Stomach (tissue), 9 donors: ENCODE measurements around the gene RYR1. TPM values are rescaled to one million over a fixed set of nuclear protein-coding genes. Genes with fewer than 3 reads are reported as not detected.
A peak's percentile ranks its signal among the peaks of the same experiment; 100 is the strongest.

Experiments
- DNase-seq, 2 donors: peaks; one replicate each; pipeline versions ENCODE4 v3.0.0 to v3.0.0-alpha.2; 2013 to 2019
- H3K27ac ChIP-seq, 5 donors: fragments of 200-600 bp in 4 of 5; sonication (generic) in 4 of 5; one replicate each; pipeline ENCODE4 v1.5.1; 2013 to 2019; ENCODE audit warnings: mild to moderate bottlenecking in 1 of 5, moderate library complexity in 1 of 5
- H3K27me3 ChIP-seq, 3 donors: fragments of 200-600 bp; sonication (generic); one replicate each; pipeline ENCODE4 v1.5.1; 2017 to 2019; ENCODE audit warnings: mixed run types in 1 of 3
- H3K36me3 ChIP-seq, 4 donors: fragments of 200-600 bp; sonication (generic); 1 replicate in 3 of 4; 2 replicates in 1 of 4; pipeline ENCODE4 v1.5.1; 2016 to 2019
- H3K4me1 ChIP-seq, 4 donors: fragments of 200-600 bp; sonication (generic); one replicate each; pipeline ENCODE4 v1.5.1; 2016 to 2019
- H3K4me3 ChIP-seq, 4 donors: fragments of 200-600 bp; sonication (generic) in 3 of 4; one replicate each; pipeline ENCODE4 v1.5.1; 2016 to 2019; ENCODE audit warnings: mild to moderate bottlenecking in 1 of 4
- H3K9me3 ChIP-seq, 4 donors: fragments of 200-600 bp; sonication (generic); one replicate each; pipeline ENCODE4 v1.5.1; 2016 to 2019
- EP300 ChIP-seq: sonication (generic); formaldehyde crosslinking; IDR thresholded peaks from one replicate; pipeline ENCODE4 v1.6.1; 2017; ENCODE audit warnings: antibody characterized with exemption
- POLR2A ChIP-seq, 4 donors: fragments of 450-650 bp; IDR thresholded peaks; one replicate each; pipeline ENCODE4 v1.6.1; 2016; ENCODE audit warnings: antibody characterized with exemption in 4 of 4, control low read depth in 2 of 4, mild to moderate bottlenecking in 1 of 4, moderate library complexity in 1 of 4
- POLR2AphosphoS5 ChIP-seq, 3 donors: sonication (generic); formaldehyde crosslinking; IDR thresholded peaks; one replicate each; pipeline ENCODE4 v1.6.1; 2016; ENCODE audit warnings: antibody characterized with exemption in 3 of 3
- WGBS, 5 donors: extraction: QIAGEN DNeasy Blood & Tissue Kit in 3 of 5; methylation state at CpG; one replicate each; pipeline versions ENCODE4 v1.1.5 to v1.1.7; 2013 to 2018; 5-methylcytosine and 5-hydroxymethylcytosine counted together
- intact Hi-C: fragments of 100-400 bp; cut with DNase I; formaldehyde crosslinking; loops from one replicate; pipeline ENCODE4 v1.15.1; 2023; ENCODE audit warnings: low total_unique reads
- polyA plus RNA-seq, 3 donors: library from polyadenylated mRNA; stranded (reverse); fragments of 200-250 nt; gene quantifications; one replicate each; pipeline ENCODE4 v1.2.3, GENCODE V29; 2013
- total RNA-seq, 5 donors: library from RNA; depleted of rRNA; stranded (reverse); fragments of >200 nt; gene quantifications; one replicate each; pipeline versions ENCODE4 v1.1.0 to v1.2.3, GENCODE V29; 2014 to 2016
- TF ChIP-seq, protein P1 (sequence below), 7 experiments: fragments of 450-650 bp in 4 of 7; fragments of 200-600 bp in 3 of 7; sonication (generic) in 3 of 7; IDR thresholded peaks; one replicate each; pipeline ENCODE4 v1.5.1; 2016 to 2019; ENCODE audit warnings: antibody characterized with exemption in 7 of 7, control low read depth in 2 of 7, mild to moderate bottlenecking in 1 of 7
- donor health status: healthy with polysubstance abuse.
- donor health status: Bipolar disorder and iron deficiency.
- donor health status: healthy.

The RYR1 gene
- total and polyA plus RNA-seq, 8 donors, result under 0.01 to 10.7 (median 1.2) TPM

GRCh38 chr19:38505958-38506357 lies 72.5 kb downstream of the RYR1 start:
- Histone ChIP-seq H3K27ac (no peak overlapping the region), H3K36me3 (no peaks in the 10 kb centered on the region), H3K4me1 (no peaks in the 10 kb centered on the region), H3K4me3 (no peak overlapping the region), H3K9me3 (no peaks in the 10 kb centered on the region), H3K27me3 (peaks cover 0 to 26% (median 0%) of the 10 kb centered on the region in 3 donors)
- DNase-seq, result no peak
- intact Hi-C loops, result no loop called here
- WGBS, 5 donors, result 50 to 71% (median 61%) methylated on average over 3 of the region's 3 CpGs
- TF ChIP-seq, protein P1, sequence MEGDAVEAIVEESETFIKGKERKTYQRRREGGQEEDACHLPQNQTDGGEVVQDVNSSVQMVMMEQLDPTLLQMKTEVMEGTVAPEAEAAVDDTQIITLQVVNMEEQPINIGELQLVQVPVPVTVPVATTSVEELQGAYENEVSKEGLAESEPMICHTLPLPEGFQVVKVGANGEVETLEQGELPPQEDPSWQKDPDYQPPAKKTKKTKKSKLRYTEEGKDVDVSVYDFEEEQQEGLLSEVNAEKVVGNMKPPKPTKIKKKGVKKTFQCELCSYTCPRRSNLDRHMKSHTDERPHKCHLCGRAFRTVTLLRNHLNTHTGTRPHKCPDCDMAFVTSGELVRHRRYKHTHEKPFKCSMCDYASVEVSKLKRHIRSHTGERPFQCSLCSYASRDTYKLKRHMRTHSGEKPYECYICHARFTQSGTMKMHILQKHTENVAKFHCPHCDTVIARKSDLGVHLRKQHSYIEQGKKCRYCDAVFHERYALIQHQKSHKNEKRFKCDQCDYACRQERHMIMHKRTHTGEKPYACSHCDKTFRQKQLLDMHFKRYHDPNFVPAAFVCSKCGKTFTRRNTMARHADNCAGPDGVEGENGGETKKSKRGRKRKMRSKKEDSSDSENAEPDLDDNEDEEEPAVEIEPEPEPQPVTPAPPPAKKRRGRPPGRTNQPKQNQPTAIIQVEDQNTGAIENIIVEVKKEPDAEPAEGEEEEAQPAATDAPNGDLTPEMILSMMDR (IDR thresholded peaks at IDR 0.05), result no peak
- TF ChIP-seq POLR2AphosphoS5 (IDR thresholded peaks at IDR 0.05), result no peak
- TF ChIP-seq POLR2A (IDR thresholded peaks at IDR 0.05), result no peak
- TF ChIP-seq EP300, result no peak

- TF ChIP-seq, protein P1 (IDR thresholded peaks at IDR 0.05), result no peak
- no peaks in the 10 kb centered on the region for H3K36me3 ChIP-seq
- peak overlapping the region in 1 of 4 donors; percentile 20 for H3K4me3 ChIP-seq
- no peaks in the 10 kb centered on the region for H3K4me1 ChIP-seq
- H3K27ac ChIP-seq, result no peak overlapping the region
- intact Hi-C loops, result no loop called here
- DNase-seq, result no peak
- no peaks in the 10 kb centered on the region for H3K9me3 ChIP-seq
- peaks cover 0 to 30% (median 0%) of the 10 kb centered on the region in 3 donors for H3K27me3 ChIP-seq
- WGBS, 5 donors, result 77 to 89% (median 82%) methylated on average over 11 of the region's 11 CpGs
Measured at GRCh38 chr19:38506375-38506722, 72.9 kb downstream of the RYR1 start.

- intact Hi-C loops, result no loop called here
- TF ChIP-seq POLR2A (IDR thresholded peaks at IDR 0.05), result no peak
- no peak for TF ChIP-seq EP300
- TF ChIP-seq POLR2AphosphoS5 (IDR thresholded peaks at IDR 0.05), result no peak
- TF ChIP-seq, protein P1 (IDR thresholded peaks at IDR 0.05), result no peak
- Histone ChIP-seq H3K36me3 (no peaks in the 10 kb centered on the region), H3K9me3 (no peaks in the 10 kb centered on the region), H3K27ac (no peak overlapping the region), H3K4me3 (peak overlapping the region in 1 of 4 donors; percentile 20), H3K4me1 (no peaks in the 10 kb centered on the region), H3K27me3 (peaks cover 0 to 36% (median 0%) of the 10 kb centered on the region in 3 donors)
- peak; percentile 85 to 93 for DNase-seq
- 18 to 49% (median 33%) methylated on average over 34 to 35 of the region's 35 CpGs for WGBS, 5 donors
Measured at GRCh38 chr19:38506723-38507550, 73.4 kb downstream of the RYR1 start.

DNA sequence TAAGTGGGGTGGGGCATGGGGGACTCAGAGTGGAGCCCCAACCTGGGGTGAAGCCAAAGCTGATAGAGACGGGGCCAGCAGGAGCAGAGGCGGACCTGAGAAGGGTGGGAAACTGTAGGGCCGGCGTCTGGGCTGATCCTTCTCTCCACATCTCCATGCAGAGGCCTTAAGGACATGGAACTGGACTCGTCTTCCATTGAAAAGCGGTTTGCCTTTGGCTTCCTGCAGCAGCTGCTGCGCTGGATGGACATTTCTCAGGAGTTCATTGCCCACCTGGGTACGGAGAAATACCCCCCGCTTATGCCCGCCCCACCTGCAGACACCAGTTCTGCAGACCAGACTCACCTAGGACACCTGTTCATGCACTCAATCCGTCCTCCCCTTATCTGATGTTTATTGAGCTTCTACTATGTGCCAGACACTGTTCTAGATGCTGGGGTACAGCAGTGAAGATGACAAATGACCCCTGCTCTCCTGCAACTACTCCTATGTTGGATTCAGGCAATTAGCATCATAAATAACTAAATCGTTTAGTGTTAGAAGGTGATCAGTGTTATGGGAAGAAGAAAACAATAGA lies 74.1 kb downstream of the RYR1 start:
- no peaks in the 10 kb centered on the region for H3K9me3 ChIP-seq
- H3K36me3 ChIP-seq, result no peaks in the 10 kb centered on the region
- WGBS, 5 donors, result 57 to 77% (median 60%) methylated on average over 9 to 12 of the region's 12 CpGs
- no peak overlapping the region for H3K4me3 ChIP-seq
- no peaks in the 10 kb centered on the region for H3K4me1 ChIP-seq
- no peak overlapping the region for H3K27ac ChIP-seq
- DNase-seq, result no peak
- H3K27me3 ChIP-seq, result peaks cover 0 to 40% (median 0%) of the 10 kb centered on the region in 3 donors
- intact Hi-C loops, result no loop called here
- TF ChIP-seq EP300, result no peak
- TF ChIP-seq POLR2AphosphoS5 (IDR thresholded peaks at IDR 0.05), result no peak
- TF ChIP-seq POLR2A (IDR thresholded peaks at IDR 0.05), result no peak
- TF ChIP-seq, protein P1 (IDR thresholded peaks at IDR 0.05), result no peak
